GM18909 (cell line): ENCODE results near the gene CCDC169.

Source experiments
- ATAC-seq: cut with Tn5 transposase; IDR thresholded peaks from one replicate; pipeline ENCODE4 v1.9.1; 2021; ENCODE audit warnings: mild to moderate bottlenecking; ENCODE audit not compliant: unreplicated experiment, poor library complexity

Gene CCDC169

GRCh38 chr13:36251017-36251416 is 46.6 kb downstream of the CCDC169 start:
- ATAC-seq = no peak

DNA sequence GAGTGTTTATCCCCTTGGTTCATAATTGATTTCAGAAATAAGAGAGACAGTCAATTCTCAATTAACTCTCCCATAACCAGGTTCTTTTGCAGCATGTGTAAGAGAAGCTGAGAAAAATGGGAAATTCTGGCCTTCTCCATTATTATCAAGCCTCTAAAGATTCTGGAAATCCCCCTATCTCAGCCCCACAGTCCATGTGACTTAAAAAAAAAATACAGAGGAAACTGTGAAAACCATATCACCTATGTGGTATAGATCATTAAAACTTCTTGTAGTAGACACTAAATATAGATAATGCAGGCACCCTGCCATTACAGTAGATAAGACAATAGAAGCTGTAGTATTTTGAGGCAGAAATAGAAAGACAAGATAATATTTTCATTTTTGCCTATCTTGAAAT is 48.9 kb downstream of the CCDC169 start:
- ATAC-seq = no peak

GRCh38 chr13:36244990-36245389 is 52.6 kb downstream of the CCDC169 start:
- no peak for ATAC-seq

- ATAC-seq = no peak
Measured at GRCh38 chr13:36244073-36244472, 53.5 kb downstream of the CCDC169 start.

GRCh38 chr13:36242761-36243160 is 54.9 kb downstream of the CCDC169 start:
- ATAC-seq = no peak

GRCh38 chr13:36231236-36231635 is 66.4 kb downstream of the CCDC169 start:
- ATAC-seq = no peak

DNA sequence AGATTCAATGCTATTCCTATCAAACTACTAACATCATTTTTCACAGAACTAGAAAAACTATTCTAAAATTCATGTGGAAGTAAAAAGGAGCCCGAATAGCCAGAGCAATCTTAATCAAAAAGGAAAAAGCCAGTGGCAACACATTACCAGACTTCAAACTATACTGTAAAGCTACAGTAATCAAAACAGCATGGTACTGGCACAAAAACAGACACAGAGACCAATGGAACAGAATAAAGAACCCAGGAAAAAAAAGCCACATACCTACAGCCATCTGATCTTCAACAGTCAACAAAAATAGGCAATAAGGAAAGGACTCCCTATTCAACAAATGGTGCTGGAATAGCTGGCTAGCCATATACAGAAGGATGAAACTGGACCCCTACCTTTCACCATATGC is 72.9 kb downstream of the CCDC169 start:
- no peak for ATAC-seq

DNA sequence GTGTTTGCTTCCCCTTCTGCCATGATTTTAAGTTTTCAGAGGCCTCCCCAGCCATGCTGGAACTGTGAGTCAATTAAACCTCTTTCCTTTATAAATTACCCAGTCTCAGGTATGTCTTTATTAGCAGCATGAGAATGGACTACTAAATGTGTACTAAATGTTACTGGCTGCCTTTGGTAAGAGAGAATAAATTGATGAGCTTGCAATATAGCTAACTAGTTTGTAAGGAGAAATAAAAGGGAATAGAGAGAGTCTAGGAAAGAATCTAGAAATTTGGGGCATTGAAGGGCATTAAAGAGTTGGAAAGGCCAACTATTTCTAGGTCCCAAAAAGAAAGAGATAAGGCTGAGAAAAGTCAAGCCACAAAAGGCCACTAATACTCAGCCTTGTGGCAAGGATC is 77.7 kb downstream of the CCDC169 start:
- ATAC-seq = no peak

DNA sequence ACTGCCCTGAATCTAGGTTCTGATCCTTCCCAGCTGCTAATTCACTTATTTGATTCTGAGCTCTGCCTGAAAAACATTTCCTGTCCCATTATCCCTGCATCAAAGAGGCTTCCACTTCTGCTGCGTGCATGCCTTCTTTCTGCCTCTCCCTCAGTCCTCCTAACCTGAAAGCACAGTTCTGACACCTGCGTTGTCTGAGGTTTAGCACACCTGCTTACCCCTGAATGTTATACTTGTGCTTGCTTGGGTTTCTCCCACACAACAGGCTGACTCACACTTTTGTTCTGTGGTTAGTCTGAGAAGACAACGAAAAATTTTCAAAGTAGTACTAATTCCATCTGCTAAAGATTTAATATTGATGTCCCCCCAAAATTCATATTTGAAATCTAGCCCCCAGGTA is 80.2 kb downstream of the CCDC169 start:
- ATAC-seq = no peak

- ATAC-seq = no peak
Measured at GRCh38 chr13:36214163-36214921, 83.3 kb downstream of the CCDC169 start, which contains the start of gene SOHLH2. TSS of gene SOHLH2 (minus strand) at chr13:36214556. CDS start at chr13:36214526, 30 bp downstream.

DNA sequence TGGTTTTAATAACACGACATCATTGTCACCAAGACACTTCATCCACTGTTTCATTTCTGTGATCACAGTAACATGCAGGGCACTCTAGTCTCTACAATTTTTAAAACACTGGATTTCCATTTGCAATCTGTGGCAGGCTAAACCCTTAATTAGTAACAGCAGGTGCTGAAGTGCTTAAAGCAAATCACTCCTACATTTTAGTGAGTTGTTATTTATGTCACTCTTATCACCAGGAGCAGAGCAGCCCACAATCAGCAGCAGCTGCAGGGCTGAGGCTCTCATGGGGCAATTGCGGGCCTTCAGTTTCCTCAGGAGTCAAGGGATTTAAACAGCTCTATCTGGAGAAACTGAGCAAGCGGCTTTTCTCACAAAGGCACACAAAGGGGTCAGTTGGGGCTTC is 84.8 kb downstream of the CCDC169 start:
- no peak for ATAC-seq

- no peak for ATAC-seq
Measured at GRCh38 chr13:36211567-36211966, 86.0 kb downstream of the CCDC169 start.

- no peak for ATAC-seq
Measured at GRCh38 chr13:36210738-36211137, 86.9 kb downstream of the CCDC169 start.

DNA sequence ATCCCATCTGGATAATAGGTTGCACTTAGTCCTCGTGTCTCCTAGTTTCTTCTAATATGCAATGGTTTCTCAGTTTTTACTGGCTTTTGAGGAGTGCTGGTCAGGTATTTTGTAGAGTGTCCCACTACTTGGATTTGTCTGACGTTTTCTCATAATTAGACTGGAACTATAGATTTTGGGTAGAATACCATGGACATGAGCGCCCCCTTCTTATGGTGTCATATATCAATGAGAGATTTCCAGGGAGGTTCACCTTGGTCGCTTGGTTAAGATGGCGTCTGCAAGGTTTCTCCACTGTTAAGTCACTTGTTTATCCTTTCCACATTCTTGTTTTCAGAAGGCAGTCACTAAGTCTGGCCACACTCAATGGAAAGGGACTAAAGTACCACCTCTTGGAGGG is 89.9 kb downstream of the CCDC169 start:
- ATAC-seq = no peak

- ATAC-seq = no peak
Measured at GRCh38 chr13:36193151-36193855, 104.3 kb downstream of the CCDC169 start.

DNA sequence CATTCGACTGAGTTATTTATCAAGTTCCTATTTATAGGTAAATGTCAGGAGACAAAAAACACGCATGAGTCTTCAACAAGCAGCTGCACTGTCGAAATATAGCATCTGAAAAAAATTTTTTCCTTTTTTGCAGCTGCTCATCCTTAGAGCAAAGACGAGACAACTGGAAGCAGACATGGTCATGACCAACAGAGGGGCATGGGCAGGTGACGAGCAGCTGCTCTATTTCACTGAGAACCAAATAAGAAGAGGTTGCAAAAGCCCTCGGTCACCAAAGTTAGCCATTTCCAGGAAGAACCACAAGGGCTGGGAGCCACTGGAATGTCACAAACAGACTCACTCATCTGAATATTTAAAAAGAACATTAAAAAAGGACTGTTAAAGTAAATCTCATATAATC is 105.4 kb downstream of the CCDC169 start:
- no peak for ATAC-seq

DNA sequence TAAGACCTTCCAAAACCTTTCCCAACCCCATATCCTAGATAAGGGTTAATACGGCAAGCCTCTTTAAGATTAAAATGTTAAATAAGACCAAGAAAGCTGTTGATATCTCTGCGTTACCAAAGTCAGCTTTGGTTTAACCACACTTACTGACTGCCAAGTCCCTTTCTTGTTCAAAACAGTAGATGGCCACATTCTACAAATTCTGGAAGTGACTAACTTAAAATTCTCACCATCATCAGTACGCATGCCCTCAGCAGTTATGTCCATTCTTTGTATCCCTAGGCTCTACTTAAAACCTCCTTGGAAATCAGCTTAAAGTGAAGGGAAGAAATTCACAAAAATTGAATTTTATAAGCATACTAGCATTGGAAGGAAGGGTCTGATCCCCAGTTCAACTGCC is 106.8 kb downstream of the CCDC169 start:
- ATAC-seq = no peak

GRCh38 chr13:36188441-36188840 is 109.2 kb downstream of the CCDC169 start:
- ATAC-seq = no peak

GRCh38 chr13:36183901-36184300 is 113.7 kb downstream of the CCDC169 start:
- no peak for ATAC-seq
